HG03565 (cell line): Measurements from ENCODE around the gene COA1.
"Not testable (repeated sequence)": the region's sequence is repeated elsewhere in the genome, so short reads cannot be mapped to it uniquely, and the experiment has no call there.

Source experiments
- ATAC-seq: cut with Tn5 transposase; IDR thresholded peaks from one replicate; pipeline ENCODE4 v1.9.1; 2021; ENCODE audit warnings: mild to moderate bottlenecking, moderate library complexity; ENCODE audit not compliant: unreplicated experiment

Gene COA1

GRCh38 chr7:43637114-43637806 is 92.1 kb downstream of the COA1 start:
- no peak for ATAC-seq

- no peak for ATAC-seq
Observed at GRCh38 chr7:43636093-43636492, 93.2 kb downstream of the COA1 start.

GRCh38 chr7:43634384-43634783 is 94.9 kb downstream of the COA1 start:
- ATAC-seq = no peak

- no peak for ATAC-seq
Observed at GRCh38 chr7:43632746-43633145, 96.6 kb downstream of the COA1 start.

GRCh38 chr7:43631559-43631958 is 97.8 kb downstream of the COA1 start:
- ATAC-seq = no peak

- no peak for ATAC-seq
Observed at GRCh38 chr7:43630482-43630881, 98.8 kb downstream of the COA1 start.

- no peak for ATAC-seq
Observed at GRCh38 chr7:43629857-43630256, 99.5 kb downstream of the COA1 start.

- ATAC-seq = no peak
Observed at GRCh38 chr7:43628431-43628830, 100.9 kb downstream of the COA1 start.

- ATAC-seq = not testable (repeated sequence)
Observed at GRCh38 chr7:43627798-43628197, 101.5 kb downstream of the COA1 start.

GRCh38 chr7:43626695-43627094 is 102.6 kb downstream of the COA1 start:
- ATAC-seq = no peak

- no peak for ATAC-seq
Observed at GRCh38 chr7:43625980-43626379, 103.3 kb downstream of the COA1 start.

GRCh38 chr7:43625453-43625852 is 103.9 kb downstream of the COA1 start:
- ATAC-seq = peak; percentile 49

- no peak for ATAC-seq
Observed at GRCh38 chr7:43624156-43624555, 105.2 kb downstream of the COA1 start.

GRCh38 chr7:43621729-43622448 is 107.4 kb downstream of the COA1 start:
- no peak for ATAC-seq

GRCh38 chr7:43619213-43620012 is 109.9 kb downstream of the COA1 start:
- ATAC-seq = no peak

GRCh38 chr7:43618073-43618472 is 111.2 kb downstream of the COA1 start:
- no peak for ATAC-seq

- ATAC-seq = no peak
Observed at GRCh38 chr7:43616977-43617376, 112.3 kb downstream of the COA1 start.

GRCh38 chr7:43615558-43616145 is 113.7 kb downstream of the COA1 start:
- ATAC-seq = no peak

GRCh38 chr7:43612599-43613589 is 116.4 kb downstream of the COA1 start:
- ATAC-seq = peak; percentile 84

GRCh38 chr7:43612128-43612527 is 117.2 kb downstream of the COA1 start:
- ATAC-seq = no peak
